Hepatocyte (in vitro differentiated cells): ENCODE data around the gene HTT.

Experiments used
- EZH2 ChIP-seq: fragments of 200-600 bp; sonication (generic); IDR thresholded peaks from 2 replicates; pipeline ENCODE4 v1.6.1; 2016; ENCODE audit warnings: antibody characterized with exemption, mild to moderate bottlenecking, borderline replicate concordance
- EZH2phosphoT487 ChIP-seq: fragments of 200-600 bp; sonication (generic); IDR thresholded peaks from one replicate; pipeline ENCODE4 v1.6.1; 2018; ENCODE audit warnings: antibody characterized with exemption, mild to moderate bottlenecking, low read depth, moderate library complexity; ENCODE audit not compliant: unreplicated experiment, severe bottlenecking
- TF ChIP-seq, protein P1 (sequence below): fragments of 200-600 bp; sonication (generic); IDR thresholded peaks from 2 replicates; pipeline ENCODE4 v1.5.1; 2016; ENCODE audit warnings: antibody characterized with exemption, mild to moderate bottlenecking; ENCODE audit not compliant: poor library complexity

DNA sequence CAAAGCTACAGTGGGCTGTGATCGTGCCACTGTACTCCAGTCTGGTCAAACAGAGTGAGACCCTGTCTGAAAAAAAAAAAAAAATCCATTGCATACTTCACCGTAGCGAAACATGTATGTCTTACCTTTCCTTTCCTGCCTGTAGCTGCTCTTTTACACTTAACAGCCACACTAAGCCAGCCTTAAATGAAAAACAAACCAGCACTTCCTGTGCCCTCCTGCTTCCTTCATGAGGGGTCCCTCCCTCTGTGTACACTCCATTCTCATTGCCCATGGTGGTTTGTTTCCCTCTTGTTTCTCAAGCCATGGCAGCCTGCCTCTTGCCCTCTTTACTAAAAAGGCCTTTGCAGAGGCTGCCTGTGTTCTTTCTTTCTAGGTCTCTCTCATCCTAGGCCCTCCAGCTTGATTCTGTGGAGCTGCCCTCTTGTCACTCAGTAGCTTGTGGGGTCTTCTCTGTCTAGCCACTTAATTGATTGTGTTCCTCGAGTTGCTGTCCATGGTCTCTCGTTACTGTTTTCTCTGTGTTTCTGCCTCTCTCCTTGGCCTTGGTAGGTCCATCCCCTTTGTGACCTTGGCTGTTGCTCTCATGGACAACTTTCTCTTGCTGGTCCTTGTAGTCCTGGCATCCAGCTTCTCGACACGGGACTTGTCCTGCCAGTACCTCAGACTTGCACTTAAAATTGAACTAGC lies 122.3 kb downstream of the HTT start:
- TF ChIP-seq EZH2 (no peak), EZH2phosphoT487 (no peak)
- TF ChIP-seq, protein P1, sequence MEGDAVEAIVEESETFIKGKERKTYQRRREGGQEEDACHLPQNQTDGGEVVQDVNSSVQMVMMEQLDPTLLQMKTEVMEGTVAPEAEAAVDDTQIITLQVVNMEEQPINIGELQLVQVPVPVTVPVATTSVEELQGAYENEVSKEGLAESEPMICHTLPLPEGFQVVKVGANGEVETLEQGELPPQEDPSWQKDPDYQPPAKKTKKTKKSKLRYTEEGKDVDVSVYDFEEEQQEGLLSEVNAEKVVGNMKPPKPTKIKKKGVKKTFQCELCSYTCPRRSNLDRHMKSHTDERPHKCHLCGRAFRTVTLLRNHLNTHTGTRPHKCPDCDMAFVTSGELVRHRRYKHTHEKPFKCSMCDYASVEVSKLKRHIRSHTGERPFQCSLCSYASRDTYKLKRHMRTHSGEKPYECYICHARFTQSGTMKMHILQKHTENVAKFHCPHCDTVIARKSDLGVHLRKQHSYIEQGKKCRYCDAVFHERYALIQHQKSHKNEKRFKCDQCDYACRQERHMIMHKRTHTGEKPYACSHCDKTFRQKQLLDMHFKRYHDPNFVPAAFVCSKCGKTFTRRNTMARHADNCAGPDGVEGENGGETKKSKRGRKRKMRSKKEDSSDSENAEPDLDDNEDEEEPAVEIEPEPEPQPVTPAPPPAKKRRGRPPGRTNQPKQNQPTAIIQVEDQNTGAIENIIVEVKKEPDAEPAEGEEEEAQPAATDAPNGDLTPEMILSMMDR = no peak
